HG03575 (cell line): Measurements from ENCODE around the gene PMVK.
"Not testable (repeated sequence)": the region's sequence is repeated elsewhere in the genome, so short reads cannot be mapped to it uniquely, and the experiment has no call there.

Source experiments
- ATAC-seq: cut with Tn5 transposase; IDR thresholded peaks from one replicate; pipeline ENCODE4 v1.9.1; 2021; ENCODE audit not compliant: unreplicated experiment, insufficient number of reproducible peaks, low FRiP score; ENCODE audit errors: extremely low read depth

The PMVK gene

GRCh38 chr1:154934358-154934948, 2.1 kb downstream of the PMVK start:
- ATAC-seq, result no peak

DNA sequence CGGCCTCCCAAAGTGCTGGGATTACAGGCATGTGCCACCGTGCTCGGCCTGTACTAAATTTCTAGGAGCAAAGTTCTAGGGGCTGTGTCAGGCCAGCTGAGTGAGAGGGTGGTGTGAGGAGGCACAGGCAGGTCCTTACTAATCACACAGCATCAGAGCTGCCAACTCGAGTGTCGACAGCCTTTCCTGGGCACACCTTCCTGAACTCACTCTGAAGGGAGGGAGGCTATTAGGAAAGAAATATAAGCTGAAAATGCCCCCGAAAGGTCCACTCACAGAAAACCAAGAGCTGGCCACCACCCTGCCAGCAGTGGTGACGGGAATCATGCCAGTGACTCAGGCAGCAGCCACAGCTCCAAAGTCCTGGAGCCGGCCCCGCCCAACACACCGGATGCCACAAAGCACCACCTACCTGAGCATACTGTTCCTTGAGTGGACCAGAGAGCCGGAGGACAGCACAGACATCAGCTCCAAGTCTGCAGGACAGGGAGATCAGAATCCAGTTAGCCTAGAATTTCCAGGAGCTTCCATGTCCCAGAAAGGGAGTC, 4.5 kb downstream of the PMVK start:
- ATAC-seq, result no peak

DNA sequence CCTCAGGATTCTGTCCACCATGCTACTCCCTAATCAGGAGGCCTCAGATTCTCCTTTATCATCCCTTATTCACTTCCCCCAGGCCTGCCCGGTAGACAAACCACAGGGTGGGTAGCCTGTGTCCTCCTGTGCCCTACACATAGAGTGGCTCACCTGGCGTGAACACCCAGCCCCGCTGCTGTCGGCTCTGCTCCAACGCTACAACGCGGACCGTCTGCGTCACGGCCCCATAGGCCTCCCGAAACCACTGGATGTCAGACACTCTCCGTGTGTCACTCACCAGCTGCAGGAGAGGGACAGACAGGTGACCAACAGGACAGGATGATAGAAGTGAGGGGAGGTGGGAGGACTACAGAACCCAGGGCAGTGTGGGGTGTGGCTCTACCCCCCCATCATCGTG, 10.3 kb downstream of the PMVK start:
- no peak for ATAC-seq

GRCh38 chr1:154925335-154926170, 11.0 kb downstream of the PMVK start:
- no peak for ATAC-seq

DNA sequence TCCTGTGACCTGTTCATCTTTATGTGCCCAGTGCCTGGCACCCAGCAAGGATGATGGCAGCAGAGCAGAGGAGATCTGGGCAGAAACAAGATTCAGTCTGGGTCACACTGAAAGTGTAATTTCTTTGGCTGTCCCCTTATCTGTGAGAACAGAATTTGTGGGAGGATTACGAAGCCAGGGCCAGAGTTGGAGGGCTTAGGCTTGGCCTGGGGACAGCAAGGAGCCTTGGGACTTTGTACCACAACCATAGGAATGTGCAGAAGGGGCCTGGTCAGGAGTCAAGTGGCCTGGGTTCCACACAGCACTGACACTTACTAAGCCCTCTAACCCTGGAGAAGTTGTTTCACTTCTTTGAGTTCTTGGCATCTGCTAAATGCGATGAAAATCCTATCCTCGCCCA, 12.8 kb downstream of the PMVK start:
- no peak for ATAC-seq

- no peak for ATAC-seq
Measured at GRCh38 chr1:154913273-154913672, 23.2 kb downstream of the PMVK start.

DNA sequence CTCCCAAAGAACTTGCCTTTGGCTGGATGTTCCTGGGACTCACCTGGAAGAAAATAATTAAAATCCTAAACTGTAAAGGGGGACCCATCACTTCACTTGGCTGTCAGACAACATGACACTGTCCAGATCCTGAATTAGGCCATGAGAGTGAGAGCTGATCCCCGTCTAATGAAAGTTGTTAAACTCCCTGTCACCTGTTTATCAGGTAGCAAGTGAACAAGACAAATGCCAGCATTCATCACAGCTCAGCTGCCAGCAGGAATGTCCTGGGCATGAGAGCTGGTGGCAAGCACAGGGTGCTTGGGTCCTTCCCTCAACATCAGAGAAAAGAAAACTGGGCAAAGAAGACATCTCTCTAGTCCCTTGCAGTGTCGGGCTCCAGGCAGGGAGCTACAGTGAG, 23.8 kb downstream of the PMVK start:
- ATAC-seq, result no peak

GRCh38 chr1:154911691-154912550, 24.6 kb downstream of the PMVK start:
- ATAC-seq, result no peak

GRCh38 chr1:154910851-154911250, 25.7 kb downstream of the PMVK start:
- ATAC-seq, result no peak

DNA sequence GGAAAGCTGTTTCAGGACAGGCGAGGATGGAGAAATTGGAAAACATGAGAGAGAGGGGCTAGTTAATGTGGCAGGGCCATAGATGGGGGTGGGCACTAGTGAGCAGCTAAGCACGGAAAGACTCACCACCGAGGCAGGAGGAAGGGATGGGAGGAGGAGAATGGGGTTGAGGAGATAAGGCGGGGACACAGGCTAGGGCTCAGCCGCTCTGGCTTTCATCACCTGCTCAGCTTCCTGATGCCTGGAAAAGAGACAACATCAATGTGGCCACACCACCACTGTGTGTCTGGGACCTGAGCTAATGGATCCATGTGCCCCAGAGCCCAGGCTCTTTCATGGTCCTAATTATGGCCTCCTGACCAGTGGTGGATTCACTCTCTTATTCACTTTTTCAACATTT, 27.6 kb downstream of the PMVK start:
- no peak for ATAC-seq

DNA sequence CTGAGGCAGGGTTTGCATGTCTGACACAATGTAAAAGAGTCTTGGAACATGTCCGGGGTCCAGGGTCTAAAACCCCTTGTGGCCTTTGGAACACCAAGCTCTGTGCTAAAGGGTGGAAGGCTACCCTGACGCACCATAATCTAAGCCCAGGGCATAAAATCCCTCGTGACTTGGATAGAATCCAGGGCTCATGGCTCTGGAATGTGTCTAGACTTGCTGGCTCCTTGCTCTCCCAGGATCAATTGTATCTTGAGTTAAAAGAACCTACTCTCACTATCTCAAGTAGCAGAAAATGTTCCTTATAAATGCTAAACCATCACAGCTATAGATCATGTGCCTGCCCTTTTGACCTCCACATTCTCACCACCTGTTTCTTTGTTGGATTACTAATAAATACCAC, 28.4 kb downstream of the PMVK start:
- not testable (repeated sequence) for ATAC-seq

DNA sequence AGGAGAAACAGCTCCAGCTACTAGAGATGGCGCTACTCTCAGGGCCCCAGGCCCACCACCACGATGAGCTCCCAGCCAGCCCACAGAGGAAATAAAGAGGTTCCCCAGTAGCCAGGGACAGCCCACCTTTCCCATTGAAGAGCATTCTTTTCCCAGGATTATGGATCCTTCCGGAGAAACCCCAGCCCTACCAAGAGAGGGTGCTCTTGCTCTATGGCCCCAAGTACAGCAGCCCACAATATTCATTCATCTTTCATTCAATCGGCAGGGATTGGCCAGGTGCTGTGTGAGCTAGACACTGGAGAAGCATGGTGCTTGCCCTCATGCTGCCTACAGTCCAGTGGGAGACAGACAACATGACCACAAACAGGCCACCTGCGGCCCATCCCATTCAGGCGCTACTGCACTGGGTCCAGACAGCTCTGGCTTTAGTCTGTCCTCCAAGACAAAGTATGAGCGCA, 29.9 kb downstream of the PMVK start:
- no peak for ATAC-seq

DNA sequence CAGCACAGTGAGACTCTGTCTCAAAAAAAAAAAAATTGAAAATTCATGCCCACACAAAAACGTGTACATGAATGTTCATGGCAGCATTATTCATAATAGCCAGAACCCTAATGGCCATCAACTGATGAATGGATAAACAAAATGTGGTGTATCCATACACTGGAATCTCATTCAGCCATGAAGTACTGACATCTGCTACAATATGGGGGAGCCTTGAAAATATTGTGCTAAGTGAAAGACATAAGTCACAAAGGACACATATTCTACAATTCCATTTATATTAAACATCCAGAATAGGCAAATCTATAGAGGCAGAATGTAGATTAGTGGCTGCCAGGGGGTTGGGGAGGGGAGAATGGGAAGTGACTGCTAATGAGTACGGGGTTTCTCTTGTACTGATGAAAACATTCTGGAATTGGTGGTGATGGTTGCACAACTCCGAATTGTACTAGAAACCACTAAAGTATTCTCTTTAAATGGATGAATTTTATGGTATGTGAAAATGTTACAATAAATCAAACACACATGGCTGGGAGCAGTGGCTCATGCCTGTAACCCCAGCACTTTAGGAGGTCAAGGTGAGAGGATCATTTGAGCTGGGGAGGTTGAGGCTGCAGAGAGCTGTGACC, 33.5 kb downstream of the PMVK start:
- no peak for ATAC-seq

GRCh38 chr1:154901591-154901990, 34.9 kb downstream of the PMVK start:
- no peak for ATAC-seq

GRCh38 chr1:154899041-154899440, 37.5 kb downstream of the PMVK start:
- no peak for ATAC-seq

DNA sequence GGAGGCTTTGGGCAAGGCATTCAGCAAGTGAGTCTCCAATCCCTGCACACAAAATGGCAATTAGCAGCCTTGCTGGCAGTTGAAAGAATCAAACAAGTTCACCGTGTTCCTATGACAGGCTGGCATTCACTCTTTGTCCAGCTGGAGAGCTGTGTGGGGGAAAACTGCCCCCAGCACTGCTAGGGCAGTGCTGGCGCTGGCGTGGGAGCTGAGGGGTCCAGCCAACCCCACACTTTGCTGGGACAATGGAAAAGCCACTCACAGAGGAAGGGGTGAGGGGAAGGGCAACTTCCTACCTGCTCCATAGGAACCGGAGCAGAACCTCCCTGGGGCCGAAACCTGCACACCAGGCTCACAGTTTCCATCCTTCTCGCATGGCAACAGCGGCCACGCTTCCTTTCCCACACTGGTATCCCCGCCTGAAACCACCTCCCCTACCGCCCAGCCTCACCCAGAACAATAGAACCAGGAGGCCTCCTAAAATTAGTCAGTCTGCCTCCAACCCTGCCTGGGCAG, 39.7 kb downstream of the PMVK start:
- no peak for ATAC-seq

DNA sequence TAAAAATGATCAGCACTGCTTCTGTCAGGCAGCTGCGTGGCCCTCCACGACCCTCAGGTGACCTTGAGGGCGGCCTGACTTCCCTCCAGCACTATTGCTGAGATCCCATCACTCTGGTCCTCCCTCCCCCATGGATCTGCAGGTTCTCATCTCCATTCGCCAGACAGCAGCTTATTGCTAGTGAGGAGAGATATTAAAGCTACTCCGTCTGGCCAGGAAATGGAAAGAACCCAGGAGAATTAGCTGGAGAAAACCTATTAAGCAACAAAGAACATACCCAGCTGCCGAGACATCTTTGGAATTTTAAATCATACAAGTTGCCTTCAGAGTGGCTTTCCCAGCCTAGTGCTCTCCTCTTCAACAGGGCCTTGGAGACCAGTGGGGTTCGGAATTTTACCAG, 40.7 kb downstream of the PMVK start:
- ATAC-seq, result no peak

GRCh38 chr1:154891452-154891851, 45.1 kb downstream of the PMVK start:
- no peak for ATAC-seq

DNA sequence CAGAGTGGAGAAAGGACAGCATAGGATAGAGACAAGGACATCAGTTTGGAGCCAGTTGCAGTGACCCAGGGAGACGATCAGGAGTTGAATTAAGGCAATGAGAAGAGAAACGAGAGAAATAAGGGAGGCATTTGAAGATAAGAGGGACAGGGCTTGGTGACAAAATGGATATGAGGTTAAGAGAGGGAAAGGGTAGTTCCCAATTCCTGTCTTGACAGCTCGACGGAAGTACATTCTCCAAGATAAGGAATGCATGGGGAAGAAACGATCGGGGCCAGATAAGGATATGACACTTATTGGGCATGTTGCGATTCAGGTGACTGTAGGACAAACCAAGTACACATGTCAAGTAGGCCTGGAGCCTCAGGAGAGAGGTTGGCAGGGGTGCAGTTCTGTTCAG, 47.8 kb downstream of the PMVK start:
- ATAC-seq, result no peak
